CD14-positive monocyte (primary cell): Measurements from ENCODE around the gene COL19A1. TPM values are rescaled to one million over a fixed set of nuclear protein-coding genes. Genes with fewer than 3 reads are reported as not detected.

Source experiments
- DNase-seq, 3 donors: peaks; one replicate each; pipeline ENCODE4 v3.0.0-alpha.2; 2011 to 2022
- H2AFZ ChIP-seq: 2 replicates; pipeline ENCODE4 v1.6.0; 2012; ENCODE audit warnings: mild to moderate bottlenecking, low read depth, low read length, inconsistent platforms; ENCODE audit not compliant: insufficient read depth, poor library complexity, severe bottlenecking
- H3K27ac ChIP-seq, 2 donors: 1 replicate in 1 of 2; 2 replicates in 1 of 2; pipeline ENCODE4 v1.5.1; 2012 to 2013; ENCODE audit warnings: low read length in 2 of 2, control low read depth in 1 of 2, inconsistent platforms in 1 of 2, low read depth in 1 of 2, mild to moderate bottlenecking in 1 of 2
- H3K27me3 ChIP-seq, 2 donors: one replicate each; pipeline versions ENCODE4 v1.6.0 to v1.6.1; 2011 to 2013; ENCODE audit warnings: low read length in 2 of 2; ENCODE audit not compliant: control insufficient read depth in 2 of 2, insufficient read depth in 2 of 2
- H3K36me3 ChIP-seq, 2 donors: replicated peaks in 1 of 2; 1 replicate in 1 of 2; 2 replicates in 1 of 2; pipeline versions ENCODE4 v1.5.1 to v1.6.1; 2012 to 2013; ENCODE audit warnings: low read length in 2 of 2, control low read depth in 1 of 2, inconsistent platforms in 1 of 2, mild to moderate bottlenecking in 1 of 2; ENCODE audit not compliant: insufficient read depth in 2 of 2, control insufficient read depth in 1 of 2
- H3K4me1 ChIP-seq, 2 donors: 1 replicate in 1 of 2; 2 replicates in 1 of 2; pipeline versions ENCODE4 v1.5.1 to v1.6.1; 2012 to 2013; ENCODE audit warnings: low read length in 2 of 2, control low read depth in 1 of 2, inconsistent platforms in 1 of 2, mild to moderate bottlenecking in 1 of 2, moderate library complexity in 1 of 2; ENCODE audit not compliant: insufficient read depth in 2 of 2, control insufficient read depth in 1 of 2
- H3K4me2 ChIP-seq: replicated peaks from 2 replicates; pipeline ENCODE3; 2012; ENCODE audit warnings: low read length, moderate library complexity, mild to moderate bottlenecking; ENCODE audit not compliant: poor library complexity, severe bottlenecking; ENCODE audit errors: extremely low read depth
- H3K4me3 ChIP-seq, 3 experiments: fragments of 200-600 bp in 1 of 3; sonication (generic) in 1 of 3; replicated peaks in 1 of 3; 1 replicate in 2 of 3; 2 replicates in 1 of 3; pipeline ENCODE4 v1.5.1; 2011 to 2013; ENCODE audit warnings: low read length in 3 of 3, mild to moderate bottlenecking in 3 of 3, control low read depth in 2 of 3, low read depth in 2 of 3, inconsistent platforms in 1 of 3, moderate library complexity in 1 of 3
- H3K79me2 ChIP-seq: 2 replicates; pipeline ENCODE4 v1.6.0; 2012; ENCODE audit warnings: mild to moderate bottlenecking, control low read depth, inconsistent platforms, low read length, moderate library complexity; ENCODE audit not compliant: insufficient read depth
- H3K9ac ChIP-seq: 2 replicates; pipeline ENCODE4 v1.6.0; 2017; ENCODE audit warnings: low read length, mild to moderate bottlenecking; ENCODE audit not compliant: insufficient read depth, poor library complexity, severe bottlenecking
- H3K9me3 ChIP-seq, 2 donors: replicated peaks in 1 of 2; 1 replicate in 1 of 2; 2 replicates in 1 of 2; pipeline versions ENCODE4 v1.5.1 to v1.6.1; 2012 to 2013; ENCODE audit warnings: low read length in 2 of 2, control low read depth in 1 of 2; ENCODE audit not compliant: control insufficient read depth in 1 of 2, insufficient read depth in 1 of 2
- H4K20me1 ChIP-seq: 2 replicates; pipeline ENCODE4 v1.6.0; 2012; ENCODE audit warnings: mild to moderate bottlenecking, low read length, control low read depth, moderate library complexity; ENCODE audit not compliant: insufficient read depth
- H3K27ac Mint-ChIP-seq, 7 donors: one replicate each; pipeline ENCODE4 v1.8.0; 2020; ENCODE audit warnings: mild to moderate bottlenecking in 7 of 7, mixed read lengths in 7 of 7, moderate library complexity in 6 of 7, inconsistent platforms in 2 of 7
- H3K27me3 Mint-ChIP-seq, 3 donors: one replicate each; pipeline ENCODE4 v1.8.0; 2021 to 2022; ENCODE audit warnings: low read depth in 3 of 3, mild to moderate bottlenecking in 3 of 3, mixed read lengths in 3 of 3, moderate library complexity in 3 of 3, inconsistent platforms in 1 of 3
- H3K36me3 Mint-ChIP-seq, 2 donors: one replicate each; pipeline ENCODE4 v1.8.0; 2020; ENCODE audit warnings: mixed read lengths in 2 of 2, inconsistent platforms in 1 of 2, mild to moderate bottlenecking in 1 of 2
- H3K4me1 Mint-ChIP-seq: one replicate; pipeline ENCODE4 v1.8.0; 2020; ENCODE audit warnings: mild to moderate bottlenecking, mixed read lengths
- H3K4me3 Mint-ChIP-seq, 2 donors: one replicate each; pipeline ENCODE4 v1.8.0; 2020; ENCODE audit warnings: mild to moderate bottlenecking in 2 of 2, mixed read lengths in 2 of 2, moderate library complexity in 1 of 2
- H3K9me3 Mint-ChIP-seq, 7 donors: one replicate each; pipeline ENCODE4 v1.8.0; 2020 to 2022; ENCODE audit warnings: mixed read lengths in 7 of 7, mild to moderate bottlenecking in 6 of 7, moderate library complexity in 6 of 7, inconsistent platforms in 2 of 7
- WGBS: methylation state at CpG from one replicate; pipeline ENCODE4 v1.1.5; 2013; ENCODE audit warnings: missing lambda C conversion rate; ENCODE audit not compliant: insufficient coverage; 5-methylcytosine and 5-hydroxymethylcytosine counted together
- intact Hi-C, 2 donors: fragments of 100-400 bp; cut with micrococcal nuclease; formaldehyde crosslinking; loops; one replicate each; pipeline versions ENCODE4 v1.15.0 to v1.15.1; 2023
- polyA plus RNA-seq, 3 donors: library from polyadenylated mRNA; depleted of rRNA in 1 of 3; unstranded in 2 of 3; stranded (reverse) in 1 of 3; fragments of 300-500 nt in 2 of 3; fragments of >200 nt in 1 of 3; fragmentation: Illumina TruSeq in 2 of 3; gene quantifications; 1 replicate in 2 of 3; 2 replicates in 1 of 3; pipeline ENCODE4 v1.2.3, GENCODE V29; 2012 to 2021
- TF ChIP-seq, protein P1 (sequence below): fragments of 200-600 bp; IDR thresholded peaks from one replicate; pipeline ENCODE4 v1.8.0; 2022; ENCODE audit warnings: antibody characterized with exemption, mild to moderate bottlenecking

The COL19A1 gene
- polyA plus RNA-seq, 3 donors, result not detected

GRCh38 chr6:70222439-70222749, 356.0 kb downstream of the COL19A1 start:
- no CpG with 5 or more reads among the region's 2 CpGs for WGBS
- H3K4me1 Mint-ChIP-seq, result no peaks in the 10 kb centered on the region
- no peak overlapping the region for H3K27ac ChIP-seq

DNA sequence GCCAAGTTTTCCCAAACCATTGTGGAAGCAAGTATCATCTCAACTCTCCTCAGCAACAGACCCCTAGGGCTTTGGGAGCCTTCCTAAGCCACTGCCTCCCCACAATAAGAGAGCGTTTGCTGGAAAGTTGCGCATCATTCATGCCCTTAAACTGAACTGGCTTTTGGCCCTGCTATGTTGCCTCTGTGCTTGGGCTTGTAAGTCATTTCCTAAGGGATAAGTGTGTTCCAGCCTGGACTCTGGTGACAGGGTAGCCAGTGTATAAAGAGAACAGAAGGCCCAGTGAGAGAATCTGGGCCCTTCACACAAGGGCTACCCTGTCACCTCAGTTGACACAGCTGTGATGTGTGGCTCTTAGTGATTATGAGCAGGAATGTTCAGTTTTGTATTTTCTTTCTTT, 358.7 kb downstream of the COL19A1 start:
- Histone ChIP-seq H4K20me1 (no peaks in the 10 kb centered on the region), H3K9ac (no peak overlapping the region), H3K9me3 (no peaks in the 10 kb centered on the region), H3K4me1 (no peaks in the 10 kb centered on the region), H3K4me3 (no peak overlapping the region), H3K27ac (no peak overlapping the region), H2AFZ (no peak overlapping the region), H3K36me3 (no peaks in the 10 kb centered on the region), H3K79me2 (no peaks in the 10 kb centered on the region), H3K27me3 (no peaks in the 10 kb centered on the region), H3K4me2 (no peak overlapping the region)
- no CpG with 5 or more reads among the region's 2 CpGs for WGBS
- Mint-ChIP-seq H3K9me3 (no peaks in the 10 kb centered on the region), H3K36me3 (no peaks in the 10 kb centered on the region), H3K4me3 (no peak overlapping the region), H3K27me3 (peaks cover 1 to 2% (median 1%) of the 10 kb centered on the region in 3 donors), H3K27ac (no peak overlapping the region), H3K4me1 (no peaks in the 10 kb centered on the region)
- no peak for DNase-seq
- intact Hi-C loops, result no loop called here
- TF ChIP-seq, protein P1, sequence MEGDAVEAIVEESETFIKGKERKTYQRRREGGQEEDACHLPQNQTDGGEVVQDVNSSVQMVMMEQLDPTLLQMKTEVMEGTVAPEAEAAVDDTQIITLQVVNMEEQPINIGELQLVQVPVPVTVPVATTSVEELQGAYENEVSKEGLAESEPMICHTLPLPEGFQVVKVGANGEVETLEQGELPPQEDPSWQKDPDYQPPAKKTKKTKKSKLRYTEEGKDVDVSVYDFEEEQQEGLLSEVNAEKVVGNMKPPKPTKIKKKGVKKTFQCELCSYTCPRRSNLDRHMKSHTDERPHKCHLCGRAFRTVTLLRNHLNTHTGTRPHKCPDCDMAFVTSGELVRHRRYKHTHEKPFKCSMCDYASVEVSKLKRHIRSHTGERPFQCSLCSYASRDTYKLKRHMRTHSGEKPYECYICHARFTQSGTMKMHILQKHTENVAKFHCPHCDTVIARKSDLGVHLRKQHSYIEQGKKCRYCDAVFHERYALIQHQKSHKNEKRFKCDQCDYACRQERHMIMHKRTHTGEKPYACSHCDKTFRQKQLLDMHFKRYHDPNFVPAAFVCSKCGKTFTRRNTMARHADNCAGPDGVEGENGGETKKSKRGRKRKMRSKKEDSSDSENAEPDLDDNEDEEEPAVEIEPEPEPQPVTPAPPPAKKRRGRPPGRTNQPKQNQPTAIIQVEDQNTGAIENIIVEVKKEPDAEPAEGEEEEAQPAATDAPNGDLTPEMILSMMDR, result no peak

More at GRCh38 chr6:70222439-70222749, 356.0 kb downstream of the COL19A1 start:
- H3K36me3 Mint-ChIP-seq, result no peaks in the 10 kb centered on the region
- TF ChIP-seq, protein P1, result no peak
- H3K9ac ChIP-seq, result no peak overlapping the region
- no peaks in the 10 kb centered on the region for H3K79me2 ChIP-seq
- H2AFZ ChIP-seq, result no peak overlapping the region
- peaks cover 1 to 2% (median 1%) of the 10 kb centered on the region in 3 donors for H3K27me3 Mint-ChIP-seq
- H3K27ac Mint-ChIP-seq, result no peak overlapping the region
- no peak overlapping the region for H3K4me3 Mint-ChIP-seq
- H3K4me1 ChIP-seq, result no peaks in the 10 kb centered on the region
- H4K20me1 ChIP-seq, result no peaks in the 10 kb centered on the region
- DNase-seq, result no peak
- H3K4me2 ChIP-seq, result no peak overlapping the region
- H3K9me3 Mint-ChIP-seq, result no peaks in the 10 kb centered on the region
- no peak overlapping the region for H3K4me3 ChIP-seq
- H3K9me3 ChIP-seq, result no peaks in the 10 kb centered on the region
- intact Hi-C loops, result no loop called here
- no peaks in the 10 kb centered on the region for H3K36me3 ChIP-seq
- no peaks in the 10 kb centered on the region for H3K27me3 ChIP-seq
